ENCODE results near the gene ADH6.

DNA sequence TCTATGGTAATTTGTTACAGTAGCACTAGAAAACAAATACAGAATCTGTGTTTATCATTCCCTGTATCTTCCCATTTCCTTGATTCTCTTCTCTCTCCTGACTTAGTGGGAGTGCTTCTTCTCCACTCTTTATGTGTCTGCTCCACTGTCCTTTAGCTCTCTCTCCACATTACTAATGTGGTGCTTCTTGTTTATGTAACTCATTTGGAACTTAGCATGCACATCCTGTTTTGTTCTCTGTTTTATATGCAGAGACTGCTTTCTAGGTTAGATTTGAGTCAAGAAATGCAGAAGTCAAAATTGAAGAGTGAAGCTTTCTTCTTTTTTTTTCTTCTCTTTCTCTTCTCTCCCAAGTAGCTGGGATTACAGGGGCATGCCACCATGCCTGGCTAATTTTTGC is 45.9 kb upstream of the ADH6 start:
- TF ChIP-seq EZH2 (IDR thresholded peaks at IDR 0.05; ENCODE audit: low read depth) = no peak
- TF ChIP-seq, protein P1, sequence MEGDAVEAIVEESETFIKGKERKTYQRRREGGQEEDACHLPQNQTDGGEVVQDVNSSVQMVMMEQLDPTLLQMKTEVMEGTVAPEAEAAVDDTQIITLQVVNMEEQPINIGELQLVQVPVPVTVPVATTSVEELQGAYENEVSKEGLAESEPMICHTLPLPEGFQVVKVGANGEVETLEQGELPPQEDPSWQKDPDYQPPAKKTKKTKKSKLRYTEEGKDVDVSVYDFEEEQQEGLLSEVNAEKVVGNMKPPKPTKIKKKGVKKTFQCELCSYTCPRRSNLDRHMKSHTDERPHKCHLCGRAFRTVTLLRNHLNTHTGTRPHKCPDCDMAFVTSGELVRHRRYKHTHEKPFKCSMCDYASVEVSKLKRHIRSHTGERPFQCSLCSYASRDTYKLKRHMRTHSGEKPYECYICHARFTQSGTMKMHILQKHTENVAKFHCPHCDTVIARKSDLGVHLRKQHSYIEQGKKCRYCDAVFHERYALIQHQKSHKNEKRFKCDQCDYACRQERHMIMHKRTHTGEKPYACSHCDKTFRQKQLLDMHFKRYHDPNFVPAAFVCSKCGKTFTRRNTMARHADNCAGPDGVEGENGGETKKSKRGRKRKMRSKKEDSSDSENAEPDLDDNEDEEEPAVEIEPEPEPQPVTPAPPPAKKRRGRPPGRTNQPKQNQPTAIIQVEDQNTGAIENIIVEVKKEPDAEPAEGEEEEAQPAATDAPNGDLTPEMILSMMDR (conservative IDR thresholded peaks at IDR 0.05) = no peak

Measured in PC-9 (cell line).